Esophagus muscularis mucosa (tissue), 4 donors: ENCODE results near the gene ADAMTS9. TPM values are rescaled to one million over a fixed set of nuclear protein-coding genes. Genes with fewer than 3 reads are reported as not detected.

ENCODE experiments used
- DNase-seq: peaks from one replicate; pipeline ENCODE4 v3.0.0-alpha.2; 2017; ENCODE audit errors: extremely low spot score
- H3K27ac ChIP-seq, 4 donors: fragments of 200-600 bp; sonication (generic); replicated peaks in 1 of 4; 1 replicate in 3 of 4; 2 replicates in 1 of 4; pipeline ENCODE4 v1.5.1; 2016 to 2019; ENCODE audit warnings: mild to moderate bottlenecking in 1 of 4
- H3K27me3 ChIP-seq, 4 donors: fragments of 200-600 bp; sonication (generic); one replicate each; pipeline versions ENCODE4 v1.5.1 to v1.6.0; 2016 to 2019
- H3K36me3 ChIP-seq, 4 donors: fragments of 200-600 bp; sonication (generic); one replicate each; pipeline ENCODE4 v1.5.1; 2016 to 2019
- H3K4me1 ChIP-seq, 4 donors: fragments of 200-600 bp; sonication (generic); one replicate each; pipeline ENCODE4 v1.5.1; 2016 to 2019
- H3K4me3 ChIP-seq, 4 donors: fragments of 200-600 bp; sonication (generic); 1 replicate in 2 of 4; 2 replicates in 2 of 4; pipeline ENCODE4 v1.5.1; 2016 to 2019; ENCODE audit warnings: mild to moderate bottlenecking in 4 of 4, moderate library complexity in 1 of 4
- H3K9me3 ChIP-seq, 4 donors: fragments of 200-600 bp; sonication (generic); 1 replicate in 3 of 4; 2 replicates in 1 of 4; pipeline ENCODE4 v1.5.1; 2016 to 2019
- CTCF ChIP-seq, 3 experiments: fragments of 200-600 bp in 2 of 3; fragments of 450-650 bp in 1 of 3; sonication (generic) in 2 of 3; IDR thresholded peaks; one replicate each; pipeline ENCODE4 v1.5.1; 2017 to 2019; ENCODE audit warnings: antibody characterized with exemption in 3 of 3, mild to moderate bottlenecking in 2 of 3, moderate library complexity in 1 of 3
- EP300 ChIP-seq: sonication (generic); formaldehyde crosslinking; IDR thresholded peaks from one replicate; pipeline ENCODE4 v1.6.1; 2017; ENCODE audit warnings: antibody characterized with exemption
- POLR2A ChIP-seq: fragments of 450-650 bp; IDR thresholded peaks from one replicate; pipeline ENCODE4 v1.6.1; 2017; ENCODE audit warnings: antibody characterized with exemption, moderate library complexity, mild to moderate bottlenecking, low read depth
- POLR2AphosphoS5 ChIP-seq, 2 donors: sonication (generic); formaldehyde crosslinking; IDR thresholded peaks; one replicate each; pipeline ENCODE4 v1.6.1; 2017; ENCODE audit warnings: antibody characterized with exemption in 2 of 2
- WGBS: methylation state at CpG from one replicate; pipeline ENCODE4 v1.1.5; 2018; 5-methylcytosine and 5-hydroxymethylcytosine counted together
- intact Hi-C: fragments of 100-400 bp; cut with DNase I; formaldehyde crosslinking; loops from one replicate; pipeline ENCODE4 v1.15.1; 2023
- total RNA-seq, 4 donors: library from RNA; depleted of rRNA; stranded (reverse); fragments of >200 nt; gene quantifications; one replicate each; pipeline versions ENCODE4 v1.1.0 to v1.2.1, GENCODE V29; 2016

Gene ADAMTS9
- total RNA-seq, 4 donors from 2014 or later, result 45.3 to 142 (median 56.6) TPM

DNA sequence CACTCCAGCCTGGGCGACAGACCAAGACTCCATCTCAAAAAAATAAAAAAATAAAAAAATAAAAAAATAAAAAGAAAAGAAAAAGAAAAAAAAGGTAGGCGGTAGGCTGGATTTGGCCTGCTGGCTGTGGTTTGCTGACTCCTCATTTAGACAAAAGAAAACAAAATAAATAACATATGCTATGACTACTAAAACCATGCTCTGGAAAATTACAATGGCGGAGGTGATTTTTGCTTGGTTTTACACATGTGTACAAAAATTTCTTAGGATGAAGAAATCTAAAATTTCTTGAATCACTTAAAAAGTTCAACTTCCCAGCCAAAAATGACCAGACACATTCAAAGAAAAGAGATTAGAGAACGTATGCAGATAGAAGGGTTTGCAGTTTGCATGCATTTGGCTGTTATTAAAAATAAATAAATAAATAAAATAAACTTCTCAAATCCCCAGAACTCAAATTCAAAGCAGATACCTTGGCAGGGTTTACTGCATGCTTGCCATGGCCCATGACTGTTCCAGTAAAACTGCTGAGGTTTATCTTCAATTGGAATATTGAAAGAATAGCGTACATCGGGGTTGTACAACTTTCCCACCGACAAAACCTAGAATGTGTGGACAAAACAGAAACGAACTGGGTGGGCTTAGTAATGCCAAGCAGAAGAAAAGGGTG, 65.9 kb downstream of the ADAMTS9 start:
- Histone ChIP-seq H3K4me1 (no peaks in the 10 kb centered on the region), H3K36me3 (peaks cover 0 to 95% (median 39%) of the 10 kb centered on the region in 4 donors), H3K27me3 (no peaks in the 10 kb centered on the region), H3K27ac (no peak overlapping the region), H3K4me3 (no peak overlapping the region), H3K9me3 (no peaks in the 10 kb centered on the region)
- TF ChIP-seq CTCF (IDR thresholded peaks at IDR 0.05), result no peak
- no peak for TF ChIP-seq POLR2AphosphoS5 (IDR thresholded peaks at IDR 0.05)
- no peak for TF ChIP-seq POLR2A
- no peak for DNase-seq
- intact Hi-C loops, result no loop called here
- 94% methylated on average over 8 of the region's 8 CpGs for WGBS

DNA sequence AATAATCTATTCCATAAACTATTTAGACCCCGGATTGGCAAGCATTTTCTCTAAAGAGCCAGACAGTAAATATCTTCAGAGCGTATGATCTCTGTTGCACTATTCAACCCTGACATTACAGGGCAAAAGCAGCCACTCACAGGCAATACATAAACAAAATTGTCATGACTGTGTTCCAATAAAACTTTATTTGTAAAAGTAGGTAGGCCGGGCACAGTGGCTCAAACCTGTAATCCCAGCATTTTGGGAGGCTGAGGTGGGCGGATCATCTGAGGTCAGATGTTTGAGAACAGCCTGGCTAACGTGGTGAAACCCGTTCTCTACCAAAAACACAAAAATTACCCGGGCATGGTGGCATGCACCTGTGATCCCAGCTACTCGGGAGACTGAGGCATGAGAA, 66.5 kb downstream of the ADAMTS9 start:
- Histone ChIP-seq H3K4me1 (peaks cover 0 to 2% (median 0%) of the 10 kb centered on the region in 4 donors), H3K9me3 (no peaks in the 10 kb centered on the region), H3K27me3 (no peaks in the 10 kb centered on the region), H3K36me3 (peaks cover 0 to 93% (median 36%) of the 10 kb centered on the region in 4 donors), H3K4me3 (no peak overlapping the region), H3K27ac (no peak overlapping the region)
- TF ChIP-seq CTCF (IDR thresholded peaks at IDR 0.05), result no peak
- TF ChIP-seq POLR2A, result no peak
- TF ChIP-seq EP300, result no peak
- no peak for TF ChIP-seq POLR2AphosphoS5 (IDR thresholded peaks at IDR 0.05)
- DNase-seq, result no peak
- intact Hi-C loops, result no loop called here
- 96% methylated on average over 8 of the region's 8 CpGs for WGBS

DNA sequence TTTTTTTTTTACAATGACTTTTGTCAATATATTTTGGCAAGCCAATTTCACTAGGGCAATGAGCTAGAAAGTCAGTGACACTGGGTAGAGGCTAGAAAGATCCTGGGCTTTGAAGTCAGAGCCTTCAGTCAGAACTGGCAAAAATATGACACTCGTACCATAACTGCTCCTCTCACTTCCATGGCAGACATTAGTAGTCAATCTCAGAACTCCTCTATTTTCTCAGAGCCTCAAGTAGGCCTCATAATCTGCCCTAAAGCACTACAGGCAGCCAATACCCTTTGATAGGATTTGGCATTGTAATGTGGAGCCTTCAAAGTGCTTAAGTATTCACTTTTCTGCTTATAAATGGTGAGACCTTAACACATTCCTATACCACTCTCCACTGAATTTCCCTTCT, 67.8 kb downstream of the ADAMTS9 start:
- H3K27ac ChIP-seq, result no peak overlapping the region
- H3K27me3 ChIP-seq, result no peaks in the 10 kb centered on the region
- peaks cover 0 to 13% (median 2%) of the 10 kb centered on the region in 4 donors for H3K4me1 ChIP-seq
- H3K4me3 ChIP-seq, result no peak overlapping the region
- no peak for TF ChIP-seq EP300
- no peak for TF ChIP-seq POLR2AphosphoS5 (IDR thresholded peaks at IDR 0.05)
- TF ChIP-seq POLR2A, result no peak
- TF ChIP-seq CTCF (IDR thresholded peaks at IDR 0.05), result no peak
- 80% methylated on average over 1 of the region's 1 CpG for WGBS
- intact Hi-C loops, result no loop called here
- DNase-seq, result no peak
- no peaks in the 10 kb centered on the region for H3K9me3 ChIP-seq
- peaks cover 0 to 94% (median 34%) of the 10 kb centered on the region in 4 donors for H3K36me3 ChIP-seq

DNA sequence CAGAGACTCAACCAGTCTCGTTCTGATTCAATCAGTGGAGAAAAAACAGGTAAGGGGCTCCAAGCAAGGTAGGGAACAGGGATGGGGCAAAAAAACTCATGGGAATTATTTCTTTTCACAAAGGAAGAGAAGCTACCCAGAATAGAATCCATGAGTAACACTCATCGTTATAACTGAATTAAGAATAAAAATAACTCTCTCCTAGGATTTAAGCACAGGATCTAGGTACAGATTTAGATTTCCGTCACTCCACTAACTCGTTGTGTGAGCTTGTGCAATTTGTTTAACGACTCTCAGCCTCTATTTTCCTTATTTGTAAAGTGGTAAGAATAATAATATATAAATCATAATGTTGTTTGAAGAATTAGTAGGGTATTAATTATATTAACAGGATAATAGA, 68.6 kb downstream of the ADAMTS9 start:
- no peak for DNase-seq
- Histone ChIP-seq H3K36me3 (peaks cover 0 to 94% (median 36%) of the 10 kb centered on the region in 4 donors), H3K4me3 (no peak overlapping the region), H3K27ac (no peak overlapping the region), H3K9me3 (no peaks in the 10 kb centered on the region), H3K27me3 (no peaks in the 10 kb centered on the region), H3K4me1 (peaks cover under 1 to 19% (median 10%) of the 10 kb centered on the region in 4 donors)
- TF ChIP-seq POLR2A (no peak), POLR2AphosphoS5 (IDR thresholded peaks at IDR 0.05) (no peak), CTCF (IDR thresholded peaks at IDR 0.05) (no peak)
- WGBS, result 83% methylated on average over 5 of the region's 5 CpGs
- intact Hi-C loops, result no loop called here

GRCh38 chr3:64617610-64618009, 70.2 kb downstream of the ADAMTS9 start:
- no peaks in the 10 kb centered on the region for H3K27me3 ChIP-seq
- H3K36me3 ChIP-seq, result peaks cover 0 to 91% (median 35%) of the 10 kb centered on the region in 4 donors
- 76% methylated on average over 2 of the region's 2 CpGs for WGBS
- no peak for DNase-seq
- peak overlapping the region in 2 of 4 donors; percentile 16 to 22 for H3K27ac ChIP-seq
- no peaks in the 10 kb centered on the region for H3K9me3 ChIP-seq
- no peak overlapping the region for H3K4me3 ChIP-seq
- H3K4me1 ChIP-seq, result peaks cover 17 to 27% (median 26%) of the 10 kb centered on the region in 4 donors
- intact Hi-C loops, result no loop called here
- no peak for TF ChIP-seq POLR2AphosphoS5 (IDR thresholded peaks at IDR 0.05)
- no peak for TF ChIP-seq CTCF (IDR thresholded peaks at IDR 0.05)
- TF ChIP-seq EP300, result no peak
- no peak for TF ChIP-seq POLR2A
